GM21786 (cell line): Measurements from ENCODE around the gene FGFR3.

Source experiments
- ATAC-seq: cut with Tn5 transposase; IDR thresholded peaks from one replicate; pipeline ENCODE4 v1.9.1; 2021; ENCODE audit not compliant: unreplicated experiment

Gene FGFR3

GRCh38 chr4:1792832-1793495, at the start of gene FGFR3:
FGFR3 (plus strand) TSS chr4:1793293; CDS start chr4:1793935, 642 bp downstream.
- ATAC-seq: no peak

DNA sequence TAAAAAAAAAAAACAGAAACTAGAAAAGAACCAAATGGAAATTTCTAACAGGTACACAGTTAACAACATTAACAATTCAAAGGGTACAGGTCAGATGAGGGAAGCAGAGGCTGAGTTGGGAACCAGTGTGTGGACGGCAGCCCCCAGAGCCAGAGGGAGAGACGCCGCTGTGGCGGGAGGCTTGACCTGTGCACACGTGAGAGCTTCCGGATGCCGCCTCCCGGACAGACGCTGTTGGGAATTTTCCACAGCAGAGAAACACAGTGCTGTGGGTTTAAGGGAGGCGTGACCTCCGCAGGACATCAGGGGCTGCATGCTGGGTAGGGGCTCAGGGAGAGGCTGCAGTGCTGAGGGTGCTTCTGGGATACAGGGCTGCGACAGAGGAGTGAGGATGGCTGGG, 49.5 kb upstream of the FGFR3 start:
- no peak for ATAC-seq

DNA sequence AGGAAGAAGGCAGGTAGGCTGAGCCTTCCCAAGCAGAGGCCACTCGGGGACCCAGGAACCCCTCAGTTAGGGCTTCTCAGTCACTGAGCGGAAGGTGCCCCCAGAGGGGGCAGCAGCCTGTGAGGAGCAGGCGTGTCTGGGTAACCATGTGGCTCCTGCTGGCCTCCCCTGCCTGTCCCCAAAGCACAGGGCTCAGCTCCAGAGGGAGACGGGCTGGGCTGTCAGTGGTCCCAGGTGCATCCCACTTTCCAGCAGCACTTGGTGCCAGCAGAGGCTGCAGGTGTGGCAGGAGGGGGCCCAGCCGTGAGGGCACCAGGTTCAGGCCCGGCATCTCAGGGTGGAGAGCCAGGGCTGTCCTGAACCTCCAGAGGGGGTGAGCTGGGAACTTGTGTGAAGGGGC, 49.1 kb upstream of the FGFR3 start:
- no peak for ATAC-seq

DNA sequence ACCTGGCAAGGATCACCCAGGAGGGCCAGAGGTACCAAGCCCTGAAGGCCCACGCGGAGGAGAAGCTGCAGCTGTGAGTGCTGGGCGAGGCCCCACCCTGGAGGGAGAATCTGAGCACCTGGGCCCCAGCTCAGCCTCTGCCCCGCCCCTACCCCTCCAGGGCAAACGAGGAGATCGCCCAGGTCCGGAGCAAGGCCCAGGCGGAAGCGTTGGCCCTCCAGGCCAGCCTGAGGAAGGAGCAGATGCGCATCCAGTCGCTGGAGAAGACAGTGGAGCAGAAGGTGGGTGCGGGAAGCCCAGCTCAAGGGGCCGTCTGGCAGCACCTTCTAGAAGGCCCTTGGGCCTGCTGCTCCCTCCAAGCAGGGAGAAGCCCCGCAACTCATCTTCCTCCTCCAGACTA, 48.5 kb upstream of the FGFR3 start:
- ATAC-seq: no peak

- ATAC-seq: no peak
Observed at GRCh38 chr4:1745165-1745564, 47.9 kb upstream of the FGFR3 start.

GRCh38 chr4:1745697-1746096, 47.4 kb upstream of the FGFR3 start:
- ATAC-seq: no peak

GRCh38 chr4:1746265-1746691, 46.8 kb upstream of the FGFR3 start:
- ATAC-seq: no peak

DNA sequence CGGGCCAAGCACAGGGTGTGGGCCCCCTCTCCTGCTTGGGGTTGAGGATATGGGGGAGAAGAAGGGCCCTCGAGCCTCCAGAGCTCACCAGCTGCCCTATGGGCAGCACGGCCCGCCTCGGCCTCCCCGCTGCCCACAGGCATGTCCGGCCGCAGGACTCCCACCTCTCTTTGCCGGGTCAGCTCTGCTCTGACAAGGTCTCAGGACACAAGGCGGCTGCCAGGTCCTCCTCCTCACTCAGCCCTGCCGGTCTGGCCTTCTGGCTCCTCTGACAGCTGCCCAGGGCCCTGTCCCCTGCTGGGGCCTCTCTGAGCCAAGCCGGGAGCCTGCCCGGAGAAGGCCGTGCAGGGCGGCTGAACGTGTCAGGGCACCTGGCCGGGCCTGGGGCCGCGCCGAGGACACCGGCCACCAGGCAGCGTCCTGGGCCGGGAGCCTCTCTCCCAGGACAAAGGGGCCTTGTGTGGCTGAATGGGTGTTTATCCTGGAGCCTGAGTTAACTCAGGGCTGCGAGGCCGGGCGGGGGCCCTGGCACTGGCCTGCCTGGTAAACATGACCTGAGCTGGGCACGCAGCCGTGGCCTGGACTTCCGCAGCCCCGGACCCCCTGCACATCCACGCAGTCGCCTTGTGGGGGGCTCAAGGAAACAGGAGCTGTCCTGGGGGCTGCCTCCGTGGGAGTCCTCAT, 46.0 kb upstream of the FGFR3 start:
- ATAC-seq: no peak

DNA sequence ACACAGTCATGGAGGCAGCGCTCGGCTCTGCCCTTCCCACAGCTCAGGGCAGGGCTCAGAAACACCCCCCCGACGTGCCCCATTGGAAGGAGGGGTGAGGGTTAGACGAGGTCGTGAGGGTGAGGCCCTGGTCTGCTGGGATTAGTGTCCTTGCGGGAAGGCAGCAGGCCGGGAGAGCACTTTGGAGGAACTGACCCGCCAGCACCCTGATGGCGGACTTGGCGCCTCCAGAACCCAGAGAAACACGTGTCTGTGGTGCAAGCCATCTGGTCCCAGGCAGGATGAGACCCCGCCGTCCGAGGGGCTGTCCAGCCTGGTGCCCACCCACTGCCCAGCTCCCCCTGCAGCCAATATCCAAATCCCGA, 45.5 kb upstream of the FGFR3 start:
- ATAC-seq: no peak

DNA sequence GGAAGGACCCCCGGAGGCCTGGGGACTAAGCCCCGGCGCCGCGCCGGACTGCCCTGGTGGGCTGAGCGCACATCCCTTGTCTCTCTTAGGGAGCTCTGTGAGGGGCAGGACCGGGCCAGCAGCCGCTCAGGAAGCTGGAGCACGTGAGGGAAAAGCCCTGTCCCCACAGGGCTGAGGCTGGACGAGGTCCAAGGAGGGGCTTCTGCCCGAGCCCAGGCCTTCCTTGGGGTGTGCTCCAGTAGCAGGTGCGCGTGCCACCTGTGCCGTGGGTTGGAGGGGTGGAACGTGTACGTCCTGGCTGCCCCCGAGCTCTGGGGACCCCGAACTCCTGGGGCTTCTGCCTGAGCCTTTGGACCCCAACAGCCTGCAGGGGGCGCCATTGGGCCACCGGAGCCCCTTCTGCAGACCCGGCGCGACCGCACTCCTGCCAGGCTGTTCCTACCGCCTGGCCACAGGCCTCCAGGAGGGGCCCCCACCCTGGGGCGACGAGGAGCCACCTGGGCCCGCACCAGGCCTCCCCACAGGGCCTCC, 44.6 kb upstream of the FGFR3 start:
- ATAC-seq: no peak

DNA sequence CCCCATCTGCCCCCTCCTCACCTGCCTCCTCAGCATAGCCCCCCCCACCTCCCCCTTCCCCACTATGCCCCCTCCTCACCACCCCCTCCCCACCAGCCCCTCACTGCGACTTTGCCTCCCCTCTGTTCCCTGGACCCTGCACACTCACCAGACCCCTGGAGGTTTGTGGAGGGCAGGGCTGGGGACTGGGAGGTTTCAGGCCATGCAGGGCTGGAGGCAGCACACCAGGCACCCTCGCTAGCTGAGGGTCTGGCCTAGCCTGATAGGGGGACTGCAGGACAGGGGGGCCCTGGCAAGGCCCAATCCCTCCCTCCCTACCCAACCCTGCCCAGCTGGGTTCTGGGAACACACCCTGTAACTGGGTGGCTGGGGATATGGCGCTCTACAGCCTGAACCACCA, 43.7 kb upstream of the FGFR3 start:
- ATAC-seq: no peak

DNA sequence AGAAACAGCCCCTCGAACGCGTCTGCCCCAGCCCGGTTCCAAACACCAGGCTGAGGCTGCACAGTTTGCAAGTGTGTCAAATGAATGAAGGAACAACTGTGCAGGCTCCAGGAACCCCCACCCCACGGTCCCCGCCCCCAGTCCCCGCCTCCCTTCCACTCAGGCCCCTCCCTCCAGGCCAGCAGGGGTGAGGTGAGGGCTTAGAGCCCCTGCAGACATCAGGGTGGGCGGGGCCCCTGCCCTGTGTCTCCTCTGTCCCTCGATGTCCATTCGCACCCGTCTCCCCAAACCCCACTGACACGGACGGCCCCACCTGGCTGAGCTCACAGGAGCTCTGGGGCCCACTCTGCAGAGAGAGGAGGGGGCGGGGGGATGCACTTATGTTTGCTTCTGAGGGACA, 43.3 kb upstream of the FGFR3 start:
- ATAC-seq: no peak

DNA sequence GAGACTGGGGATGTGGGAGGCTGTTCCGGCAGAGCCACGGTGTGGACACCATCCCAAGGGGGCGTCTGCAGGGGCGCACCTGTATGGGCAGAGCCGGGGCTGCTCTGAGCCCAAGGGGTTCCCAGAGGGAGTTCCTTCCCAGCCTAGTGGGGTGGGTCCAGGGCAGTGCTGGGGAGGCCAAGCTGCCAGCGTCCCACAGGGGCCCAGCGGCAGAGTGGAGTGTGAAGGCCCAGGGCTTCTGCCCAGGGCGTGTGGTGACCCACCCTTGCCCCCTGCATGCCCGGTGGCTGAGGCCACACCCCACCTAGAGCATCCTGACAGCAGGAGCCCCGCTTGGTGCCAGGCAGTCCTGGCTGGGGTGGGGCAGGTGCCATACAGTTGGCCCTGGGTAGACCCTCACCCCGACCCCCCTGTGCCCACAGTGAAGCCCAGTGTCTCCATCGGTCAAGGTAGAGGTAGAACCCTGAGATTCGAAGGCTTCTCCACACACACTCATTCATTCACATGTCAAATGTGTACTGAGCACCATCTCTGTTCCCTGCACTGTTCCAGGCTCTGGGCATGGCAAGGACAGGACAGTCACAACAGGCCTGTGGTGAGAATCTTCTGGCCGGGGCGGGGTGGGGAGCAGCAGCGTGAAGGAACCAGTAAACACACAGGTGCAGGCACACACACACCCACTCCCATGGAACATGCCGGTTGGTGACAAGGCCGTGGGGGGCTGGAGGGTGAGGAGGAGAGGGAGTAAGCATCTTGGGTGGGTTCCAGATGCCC, 42.5 kb upstream of the FGFR3 start:
- no peak for ATAC-seq

GRCh38 chr4:1751155-1751918, 41.8 kb upstream of the FGFR3 start:
- no peak for ATAC-seq

DNA sequence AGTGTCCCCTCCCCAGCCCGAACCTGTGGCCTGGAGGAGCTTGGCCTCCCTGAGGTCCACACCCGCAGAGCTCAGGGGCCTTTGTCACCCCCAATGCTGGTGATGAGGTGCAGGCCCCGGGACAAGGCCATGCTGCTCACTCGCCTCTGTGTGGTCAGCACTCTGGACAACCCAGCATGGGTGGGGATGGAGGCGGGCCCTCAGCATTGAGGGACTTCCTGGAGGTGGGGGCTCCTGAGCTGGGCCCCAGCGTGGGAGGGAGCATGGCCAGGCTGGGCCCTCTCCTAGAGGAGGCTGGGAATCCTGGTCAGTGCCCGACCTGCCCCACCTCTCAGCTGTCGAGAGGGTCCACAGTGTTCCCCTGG, 41.2 kb upstream of the FGFR3 start:
- ATAC-seq: no peak

DNA sequence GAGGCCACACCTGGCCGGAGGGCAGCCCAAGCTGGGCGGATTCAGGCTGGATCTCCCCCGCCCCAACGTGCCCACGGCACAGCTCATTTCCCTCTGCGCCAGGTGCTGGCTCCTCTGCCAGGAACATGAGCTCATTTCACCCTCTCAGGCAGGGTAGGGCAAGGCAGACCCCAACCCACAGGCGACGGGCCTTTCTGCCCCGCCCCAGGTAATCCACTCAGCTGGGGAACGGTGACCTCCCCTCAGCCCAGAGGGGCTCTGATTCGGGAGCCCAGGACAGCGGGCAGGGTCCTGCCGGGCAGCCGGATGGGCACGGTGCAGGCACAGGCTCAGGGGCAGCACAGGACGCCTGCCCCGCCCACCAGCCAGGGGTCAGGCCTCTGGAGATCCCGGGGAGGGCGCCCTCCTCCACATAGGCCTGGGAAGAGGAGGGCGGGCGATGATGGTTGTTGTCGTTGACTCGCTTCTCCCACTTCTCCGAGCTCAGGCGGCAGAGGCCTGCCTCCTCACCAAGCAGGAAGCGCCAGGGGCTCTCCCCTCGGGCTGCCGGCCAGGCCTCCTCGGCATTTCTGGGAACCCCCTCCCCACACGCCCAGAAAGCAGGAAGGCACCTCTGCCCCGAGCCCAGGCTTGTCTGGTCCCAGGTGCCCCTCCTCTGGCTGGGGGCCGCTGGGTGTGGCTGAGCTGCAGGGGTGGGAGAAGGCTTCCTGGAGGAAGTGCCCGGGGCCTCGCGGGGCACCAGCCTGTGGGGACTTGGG, 40.6 kb upstream of the FGFR3 start:
- no peak for ATAC-seq

- no peak for ATAC-seq
Observed at GRCh38 chr4:1753294-1753696, 39.8 kb upstream of the FGFR3 start.

DNA sequence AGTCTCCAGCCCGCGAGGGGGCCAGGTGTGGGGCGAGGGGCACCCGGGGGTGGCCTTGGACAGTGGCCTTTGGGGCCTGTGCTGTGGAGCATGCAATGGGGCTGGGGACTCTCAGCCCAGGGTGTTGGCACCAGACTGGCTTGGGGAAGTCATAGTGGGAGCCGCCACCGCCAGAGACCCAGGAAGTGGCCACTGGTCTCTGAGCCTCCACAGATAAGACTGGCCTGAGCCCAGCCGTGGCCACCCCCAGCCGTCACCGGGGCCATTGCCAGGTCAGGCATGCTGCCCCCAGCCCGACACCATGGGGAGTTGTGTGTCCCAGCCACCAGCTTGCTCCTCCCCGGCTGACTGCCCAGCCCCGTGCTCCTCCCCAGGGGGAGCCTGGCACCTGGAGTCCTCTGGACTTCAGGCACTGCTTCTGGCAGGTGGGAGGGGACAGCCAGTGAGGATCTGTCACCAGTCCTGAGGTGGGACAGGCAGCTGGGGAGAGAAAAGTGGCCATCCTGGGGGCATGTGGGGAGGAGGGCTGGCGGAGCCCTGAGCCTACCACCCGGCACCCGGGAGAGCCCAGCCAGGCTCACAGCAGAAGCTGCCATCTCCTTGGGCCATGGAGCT, 39.3 kb upstream of the FGFR3 start:
- ATAC-seq: no peak

DNA sequence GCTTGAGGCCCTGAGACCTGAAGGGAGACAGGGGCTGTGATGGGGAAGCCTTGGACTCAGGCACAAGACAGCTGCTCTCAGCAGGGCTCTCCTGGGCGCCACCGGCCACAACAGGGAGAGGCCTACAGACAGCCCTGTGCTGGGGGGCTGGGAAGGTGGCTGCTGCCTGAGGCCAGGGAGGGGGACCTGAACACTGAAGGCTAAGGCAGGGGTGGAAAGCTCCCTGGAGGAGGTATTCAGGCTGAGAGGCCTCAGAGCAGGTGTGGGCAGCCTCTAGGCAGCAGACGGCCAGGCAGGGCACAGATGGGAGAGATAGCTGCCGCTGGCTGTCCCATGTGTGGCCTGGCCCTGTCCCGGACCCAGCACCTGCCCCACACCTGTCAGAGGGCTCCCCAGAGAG, 38.8 kb upstream of the FGFR3 start:
- ATAC-seq: no peak

- no peak for ATAC-seq
Observed at GRCh38 chr4:1755297-1755696, 37.8 kb upstream of the FGFR3 start.
